ENCODE measurements around the gene XRCC3.

The XRCC3 gene

GRCh38 chr14:103690332-103690731, 24.9 kb downstream of the XRCC3 start:
- no peak for DNase-seq

GRCh38 chr14:103688906-103689902, 26.0 kb downstream of the XRCC3 start:
- DNase-seq, result no peak

- DNase-seq, result no peak
Measured at GRCh38 chr14:103688441-103688840, 26.8 kb downstream of the XRCC3 start.

GRCh38 chr14:103687712-103688111, 27.5 kb downstream of the XRCC3 start:
- no peak for DNase-seq

- no peak for DNase-seq
Measured at GRCh38 chr14:103686831-103687485, 28.3 kb downstream of the XRCC3 start.

- no peak for DNase-seq
Measured at GRCh38 chr14:103685276-103686211, 29.7 kb downstream of the XRCC3 start.

GRCh38 chr14:103684871-103685270, 30.4 kb downstream of the XRCC3 start:
- no peak for DNase-seq

GRCh38 chr14:103684471-103684870, 30.8 kb downstream of the XRCC3 start:
- DNase-seq, result no peak

- no peak for DNase-seq
Measured at GRCh38 chr14:103683139-103683538, 32.1 kb downstream of the XRCC3 start.

GRCh38 chr14:103680491-103681231, 34.6 kb downstream of the XRCC3 start:
- DNase-seq, result no peak

GRCh38 chr14:103679351-103679750, 35.9 kb downstream of the XRCC3 start:
- peak; percentile 33 for DNase-seq

- no peak for DNase-seq
Measured at GRCh38 chr14:103676881-103677675, 38.2 kb downstream of the XRCC3 start.

GRCh38 chr14:103675957-103676356, 39.3 kb downstream of the XRCC3 start:
- DNase-seq, result no peak

- no peak for DNase-seq
Measured at GRCh38 chr14:103671911-103672310, 43.3 kb downstream of the XRCC3 start.

GRCh38 chr14:103669370-103669769, 45.9 kb downstream of the XRCC3 start:
- DNase-seq, result no peak

GRCh38 chr14:103668117-103668516, 47.1 kb downstream of the XRCC3 start:
- no peak for DNase-seq

- DNase-seq, result no peak
Measured at GRCh38 chr14:103667671-103668070, 47.6 kb downstream of the XRCC3 start.

GRCh38 chr14:103663506-103663905, 51.7 kb downstream of the XRCC3 start:
- no peak for DNase-seq

- no peak for DNase-seq
Measured at GRCh38 chr14:103662591-103662990, 52.7 kb downstream of the XRCC3 start.

GRCh38 chr14:103662029-103662428, 53.2 kb downstream of the XRCC3 start:
- no peak for DNase-seq

- no peak for DNase-seq
Measured at GRCh38 chr14:103659631-103660030, 55.6 kb downstream of the XRCC3 start.

Measured in CD4-positive, alpha-beta T cell treated with Interleukin-4 for 4 hours (primary cell).